HG03025 (cell line): Measurements from ENCODE around the gene DPY19L1.
A peak's percentile ranks its signal among the peaks of the same experiment; 100 is the strongest.
"Not testable (repeated sequence)": the region's sequence is repeated elsewhere in the genome, so short reads cannot be mapped to it uniquely, and the experiment has no call there.

Experiments used
- ATAC-seq: cut with Tn5 transposase; IDR thresholded peaks from one replicate; pipeline ENCODE4 v1.9.1; 2021; ENCODE audit warnings: mild to moderate bottlenecking, moderate library complexity; ENCODE audit not compliant: unreplicated experiment, low FRiP score

DPY19L1 gene

GRCh38 chr7:34928560-34928959, 108.7 kb downstream of the DPY19L1 start:
- ATAC-seq: no peak

- peak; percentile 83 for ATAC-seq
Observed at GRCh38 chr7:34928052-34928451, 109.2 kb downstream of the DPY19L1 start.

- ATAC-seq: not testable (repeated sequence)
Observed at GRCh38 chr7:34920470-34920869, 116.8 kb downstream of the DPY19L1 start.

GRCh38 chr7:34919038-34919437, 118.2 kb downstream of the DPY19L1 start:
- not testable (repeated sequence) for ATAC-seq

GRCh38 chr7:34918198-34918861, 119.0 kb downstream of the DPY19L1 start:
- not testable (repeated sequence) for ATAC-seq

GRCh38 chr7:34917515-34917914, 119.8 kb downstream of the DPY19L1 start:
- not testable (repeated sequence) for ATAC-seq

GRCh38 chr7:34916267-34916666, 121.0 kb downstream of the DPY19L1 start:
- ATAC-seq: no peak

GRCh38 chr7:34912236-34912635, 125.0 kb downstream of the DPY19L1 start:
- no peak for ATAC-seq

GRCh38 chr7:34906266-34906850, 130.9 kb downstream of the DPY19L1 start:
- not testable (repeated sequence) for ATAC-seq

GRCh38 chr7:34904987-34905386, 132.3 kb downstream of the DPY19L1 start:
- ATAC-seq: no peak

DNA sequence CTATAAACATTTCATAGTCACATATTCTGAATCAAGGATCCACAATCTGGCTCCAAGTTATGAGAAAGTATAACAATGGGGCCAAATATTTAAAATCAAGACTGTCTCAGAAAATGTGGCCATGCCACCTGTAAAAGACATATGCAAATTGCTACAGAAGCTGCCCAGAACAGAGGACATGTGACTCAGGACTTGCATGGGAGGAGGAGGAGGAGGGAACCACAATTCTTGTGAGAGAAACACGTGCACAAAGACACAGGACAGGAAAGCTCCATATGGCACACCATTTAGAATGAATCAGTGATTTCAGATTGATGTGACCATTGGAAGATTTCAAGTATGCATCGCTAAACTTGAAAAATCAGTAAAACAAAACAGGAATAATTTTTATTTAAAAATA, 133.4 kb downstream of the DPY19L1 start:
- not testable (repeated sequence) for ATAC-seq

DNA sequence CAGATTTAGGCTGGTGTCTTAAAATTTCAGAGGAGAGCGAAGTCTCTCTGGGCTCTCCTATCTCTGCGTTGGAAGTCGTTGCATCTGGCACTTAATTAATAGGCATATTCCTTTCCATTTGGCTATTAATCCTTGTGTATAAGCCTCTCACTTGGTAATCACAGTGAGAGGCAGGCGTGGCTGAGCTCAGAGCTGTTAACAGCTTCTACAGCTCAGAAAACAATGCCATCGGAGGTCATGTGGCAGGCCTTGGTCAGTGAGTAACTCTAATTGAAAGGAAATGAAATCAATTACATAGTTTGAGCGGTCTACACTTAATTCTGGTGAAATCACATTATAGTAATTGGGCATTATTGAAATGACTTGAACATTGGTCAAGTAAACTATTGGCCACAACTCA, 135.1 kb downstream of the DPY19L1 start:
- ATAC-seq: no peak

DNA sequence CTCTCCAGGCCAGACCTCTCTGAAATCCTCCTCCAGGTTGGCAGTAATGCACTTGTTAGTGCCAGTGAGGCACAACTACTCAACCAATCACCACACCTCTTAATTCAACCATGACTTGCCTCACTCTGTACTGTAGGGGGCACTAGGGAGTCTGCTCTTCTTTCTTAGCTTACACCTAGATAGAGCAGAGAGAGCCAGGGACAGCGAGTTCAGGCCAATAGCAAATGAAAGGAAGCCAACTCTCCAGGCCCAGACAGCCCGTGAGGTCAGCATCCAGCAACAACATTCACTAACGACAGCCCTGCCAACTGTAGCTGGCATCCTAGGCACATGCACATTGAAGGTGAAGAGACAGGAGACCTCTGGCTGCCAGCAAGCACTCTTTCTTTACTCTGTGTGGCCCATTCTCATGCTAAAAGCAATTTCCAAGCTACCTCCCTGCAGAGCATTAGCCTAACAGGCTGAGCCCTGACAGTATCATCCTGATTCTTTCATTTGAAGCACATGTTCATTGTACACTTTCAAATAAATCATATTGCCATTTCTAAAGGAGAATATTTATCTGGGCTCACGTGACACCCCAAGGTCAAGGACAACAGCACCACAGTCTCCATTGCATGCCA, 136.3 kb downstream of the DPY19L1 start:
- peak; percentile 67 for ATAC-seq

DNA sequence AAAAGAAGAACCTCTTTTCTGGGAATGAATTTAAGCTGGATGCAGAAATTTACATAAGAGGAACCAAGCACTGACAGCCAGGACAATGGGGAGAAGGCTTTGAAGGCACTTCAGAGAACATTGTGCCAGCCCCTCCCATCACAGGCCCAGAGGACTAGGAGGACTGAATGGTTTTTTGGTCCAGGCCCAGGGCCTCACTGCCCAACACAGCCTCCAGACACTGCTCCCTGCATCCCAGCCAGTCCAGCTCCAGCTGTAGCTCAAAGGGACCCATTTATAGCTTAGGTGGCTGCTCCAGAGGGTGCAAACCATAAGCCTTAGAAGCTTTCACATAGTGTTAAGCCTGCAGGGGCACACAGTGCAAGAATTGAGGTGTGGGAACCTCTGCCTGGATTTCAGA, 142.1 kb downstream of the DPY19L1 start:
- no peak for ATAC-seq

GRCh38 chr7:34889951-34890350, 147.3 kb downstream of the DPY19L1 start:
- no peak for ATAC-seq

GRCh38 chr7:34886856-34887255, 150.4 kb downstream of the DPY19L1 start:
- no peak for ATAC-seq

GRCh38 chr7:34883855-34884254, 153.4 kb downstream of the DPY19L1 start:
- ATAC-seq: not testable (repeated sequence)

DNA sequence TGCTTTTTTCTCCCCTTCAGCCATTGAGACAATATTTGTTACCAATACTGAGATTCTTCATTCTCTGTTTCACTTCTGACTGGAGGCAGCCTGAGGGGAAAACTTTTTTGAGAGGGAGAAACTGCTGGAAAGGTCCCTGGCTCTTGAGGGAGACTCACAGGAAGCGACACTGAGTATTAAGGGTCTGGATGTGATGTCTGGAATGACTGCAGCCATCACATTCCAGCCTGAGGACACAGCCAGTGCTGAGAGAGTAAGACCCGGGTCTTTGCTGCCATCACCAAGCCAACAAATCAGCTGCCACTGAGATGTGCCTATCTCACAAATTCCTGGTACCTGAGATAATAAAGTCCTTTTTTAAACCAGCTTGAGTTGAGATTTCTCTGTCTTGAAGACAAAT, 157.4 kb downstream of the DPY19L1 start:
- ATAC-seq: no peak

GRCh38 chr7:34878944-34879735, 158.1 kb downstream of the DPY19L1 start:
- ATAC-seq: not testable (repeated sequence)
